HG03135 (cell line): ENCODE results near the gene CIPC.
A peak's percentile ranks its signal among the peaks of the same experiment; 100 is the strongest.

ENCODE experiments used
- ATAC-seq: cut with Tn5 transposase; IDR thresholded peaks from one replicate; pipeline ENCODE4 v1.9.1; 2021; ENCODE audit warnings: mild to moderate bottlenecking, moderate library complexity; ENCODE audit not compliant: unreplicated experiment

CIPC gene

GRCh38 chr14:77097700-77098528 is at the start of gene CIPC:
Gene CIPC (plus strand): TSS chr14:77098258. CDS start chr14:77105709, 7,451 bp downstream.
- peak; percentile 83 for ATAC-seq

- ATAC-seq: no peak
Measured at GRCh38 chr14:77051116-77051515, 46.9 kb upstream of the CIPC start.

- no peak for ATAC-seq
Measured at GRCh38 chr14:77052281-77053044, 45.6 kb upstream of the CIPC start.

- no peak for ATAC-seq
Measured at GRCh38 chr14:77053046-77053841, 44.8 kb upstream of the CIPC start.

- no peak for ATAC-seq
Measured at GRCh38 chr14:77055306-77055705, 42.8 kb upstream of the CIPC start.

GRCh38 chr14:77055981-77056380 is 42.1 kb upstream of the CIPC start:
- no peak for ATAC-seq

GRCh38 chr14:77058117-77058516 is 39.9 kb upstream of the CIPC start:
- ATAC-seq: no peak

GRCh38 chr14:77058785-77059184 is 39.3 kb upstream of the CIPC start:
- no peak for ATAC-seq

- ATAC-seq: no peak
Measured at GRCh38 chr14:77059276-77059915, 38.7 kb upstream of the CIPC start.

GRCh38 chr14:77061630-77062257 is 36.3 kb upstream of the CIPC start:
- no peak for ATAC-seq

GRCh38 chr14:77062261-77062660 is 35.8 kb upstream of the CIPC start:
- ATAC-seq: no peak

GRCh38 chr14:77063571-77064171 is 34.4 kb upstream of the CIPC start:
- no peak for ATAC-seq

- no peak for ATAC-seq
Measured at GRCh38 chr14:77064521-77065178, 33.4 kb upstream of the CIPC start.

- no peak for ATAC-seq
Measured at GRCh38 chr14:77065851-77066577, 32.0 kb upstream of the CIPC start.

GRCh38 chr14:77066578-77067172 is 31.4 kb upstream of the CIPC start:
- ATAC-seq: no peak

GRCh38 chr14:77067632-77068516 is 30.2 kb upstream of the CIPC start:
- ATAC-seq: no peak

GRCh38 chr14:77068517-77069200 is 29.4 kb upstream of the CIPC start:
- ATAC-seq: no peak
